Stimulated activated naive CD8-positive, alpha-beta T cell treated with anti-CD3 and anti-CD28 coated beads, Interleukin-15, amount 100 ng/mL, for 72 hours (primary cell): Measurements from ENCODE around the gene SEMA3B.

ENCODE experiments used
- ATAC-seq: fragments of 150-1000 bp; cut with Tn5 transposase; 2 replicates; pipeline ENCODE4 v1.10.0; 2021; ENCODE audit warnings: mild to moderate bottlenecking, moderate library complexity
- DNase-seq, 2 donors: peaks; one replicate each; pipeline ENCODE4 v3.0.0; 2021 to 2022
- H3K27ac Mint-ChIP-seq, 2 donors: one replicate each; pipeline ENCODE4 v1.8.0; 2022; ENCODE audit warnings: mild to moderate bottlenecking in 2 of 2, mixed read lengths in 2 of 2, moderate library complexity in 2 of 2
- H3K27me3 Mint-ChIP-seq: one replicate; pipeline ENCODE4 v1.8.0; 2022; ENCODE audit warnings: mixed read lengths
- H3K4me1 Mint-ChIP-seq: one replicate; pipeline ENCODE4 v1.8.0; 2022; ENCODE audit warnings: mild to moderate bottlenecking, mixed read lengths
- H3K4me3 Mint-ChIP-seq, 2 donors: one replicate each; pipeline ENCODE4 v1.8.0; 2022; ENCODE audit warnings: mild to moderate bottlenecking in 2 of 2, mixed read lengths in 2 of 2, moderate library complexity in 1 of 2
- H3K9me3 Mint-ChIP-seq, 2 donors: one replicate each; pipeline ENCODE4 v1.8.0; 2022; ENCODE audit warnings: mixed read lengths in 2 of 2

The SEMA3B gene

DNA sequence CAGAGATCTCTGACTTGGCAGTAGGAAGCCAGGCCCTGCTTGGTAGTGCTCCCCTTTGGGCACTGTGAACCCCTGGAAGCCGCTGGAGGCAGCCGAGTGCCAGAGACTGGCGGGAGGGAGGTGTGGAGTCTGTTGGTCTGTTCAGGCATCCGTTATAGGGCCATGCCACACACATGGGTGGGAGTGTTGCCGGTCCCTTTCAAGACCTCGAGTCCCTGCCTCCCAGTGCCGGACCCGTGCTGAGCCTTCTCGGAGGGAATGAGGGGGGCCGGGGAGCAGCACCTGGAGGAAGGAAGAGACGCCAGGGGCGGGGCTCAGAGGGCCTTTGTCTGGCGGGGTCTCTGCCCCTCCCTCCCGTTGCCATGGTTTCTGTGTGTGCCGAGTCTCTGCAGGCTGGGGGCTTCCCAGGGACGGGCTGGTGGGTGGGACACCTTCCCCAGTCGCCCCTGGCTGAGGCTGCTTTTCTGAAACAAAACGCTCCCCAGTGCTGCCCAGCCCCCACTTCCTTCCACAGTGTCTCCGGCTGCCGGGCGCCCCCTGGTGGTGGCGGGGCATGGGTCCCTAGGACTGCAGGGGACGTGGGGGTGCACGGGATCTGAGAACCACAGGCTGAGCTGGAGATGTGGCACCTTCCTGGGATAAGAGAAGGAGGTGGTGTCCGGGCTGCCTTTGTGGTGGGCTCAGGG lies 23.0 kb upstream of the SEMA3B start:
- no peaks in the 10 kb centered on the region for H3K27me3 Mint-ChIP-seq
- no peaks in the 10 kb centered on the region for H3K9me3 Mint-ChIP-seq
- peak overlapping the region; percentile 86 to 91 for H3K4me3 Mint-ChIP-seq
- peak overlapping the region; percentile 83 to 85 for H3K27ac Mint-ChIP-seq
- peaks cover 96% of the 10 kb centered on the region for H3K4me1 Mint-ChIP-seq
- DNase-seq (peak; percentile 94 to 95), ATAC-seq (peak; percentile 88)

DNA sequence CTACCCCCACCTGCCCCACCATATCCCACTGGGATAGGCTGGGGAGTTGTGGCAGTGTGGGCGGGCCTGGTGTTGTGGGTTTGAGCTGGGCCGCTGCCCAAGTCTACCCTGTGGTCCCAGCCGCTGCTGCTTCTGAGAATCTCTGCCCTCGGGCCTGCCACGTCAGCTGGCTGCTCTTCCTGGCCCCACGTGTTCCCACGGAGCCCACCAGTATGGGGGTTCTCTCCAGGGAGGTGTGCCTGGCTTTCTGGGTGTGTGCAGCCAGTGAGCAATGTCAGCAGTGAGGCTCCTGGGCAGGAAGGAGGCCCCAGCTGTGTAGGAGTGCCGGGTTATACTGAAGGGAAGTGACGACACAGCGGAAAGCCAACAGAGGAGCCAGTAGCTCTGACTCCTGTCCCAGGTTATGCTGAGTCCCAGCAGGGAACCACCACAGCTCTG lies 22.4 kb upstream of the SEMA3B start:
- peak overlapping the region; percentile 86 to 91 for H3K4me3 Mint-ChIP-seq
- peak overlapping the region; percentile 83 to 85 for H3K27ac Mint-ChIP-seq
- no peaks in the 10 kb centered on the region for H3K9me3 Mint-ChIP-seq
- H3K27me3 Mint-ChIP-seq, result no peaks in the 10 kb centered on the region
- DNase-seq, result peak; percentile 83 to 92
- ATAC-seq, result peak; percentile 90
- H3K4me1 Mint-ChIP-seq, result peaks cover 96% of the 10 kb centered on the region

DNA sequence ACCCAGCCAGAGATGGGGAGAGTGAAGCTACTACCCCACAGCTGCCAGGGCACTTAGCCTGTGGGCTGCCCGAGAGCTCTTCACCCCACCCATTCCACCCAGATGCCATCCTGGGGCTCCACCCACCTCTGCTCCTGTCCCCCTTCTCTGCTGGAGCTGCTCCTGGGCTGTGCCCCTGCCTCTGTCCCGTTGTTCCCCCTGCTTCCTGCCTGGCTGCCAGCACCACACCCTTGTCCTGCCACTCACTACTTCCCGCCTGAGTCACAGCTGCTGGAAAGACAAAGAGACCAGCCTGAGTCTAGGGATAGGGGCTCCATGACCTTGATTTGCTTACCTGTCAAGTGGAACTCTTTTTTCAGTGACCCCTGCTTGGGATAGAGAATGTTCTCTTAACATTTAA lies 20.6 kb upstream of the SEMA3B start:
- ATAC-seq (no peak), DNase-seq (no peak)
- H3K27me3 Mint-ChIP-seq, result no peaks in the 10 kb centered on the region
- peak overlapping the region; percentile 36 to 61 for H3K4me3 Mint-ChIP-seq
- H3K27ac Mint-ChIP-seq, result peak overlapping the region; percentile 71 to 92
- H3K4me1 Mint-ChIP-seq, result peaks cover 82% of the 10 kb centered on the region
- H3K9me3 Mint-ChIP-seq, result no peaks in the 10 kb centered on the region

DNA sequence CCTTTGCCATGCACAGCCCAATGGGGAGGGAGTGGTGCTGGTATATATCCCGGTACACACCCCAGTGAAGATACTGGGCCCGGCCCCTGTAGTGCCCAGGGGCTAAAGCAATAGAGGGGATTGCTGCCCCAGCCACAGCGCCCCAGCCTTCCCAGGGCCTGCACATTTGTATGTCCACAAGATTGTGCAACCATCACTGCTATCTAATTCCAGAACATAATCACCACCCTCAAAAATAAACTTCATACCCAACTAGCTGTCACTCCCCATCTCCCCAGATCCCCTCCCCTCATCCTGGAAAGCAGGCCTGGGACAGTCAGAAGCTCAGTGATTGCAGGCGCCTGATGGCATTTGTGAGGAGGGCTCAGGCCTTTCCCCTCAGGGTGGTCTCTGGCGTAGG lies 19.5 kb upstream of the SEMA3B start:
- no peak for DNase-seq
- H3K4me1 Mint-ChIP-seq, result peaks cover 76% of the 10 kb centered on the region
- no peaks in the 10 kb centered on the region for H3K9me3 Mint-ChIP-seq
- H3K27ac Mint-ChIP-seq, result peak overlapping the region in 1 of 2 donors; percentile 82
- H3K27me3 Mint-ChIP-seq, result no peaks in the 10 kb centered on the region
- H3K4me3 Mint-ChIP-seq, result no peak overlapping the region
- no peak for ATAC-seq

DNA sequence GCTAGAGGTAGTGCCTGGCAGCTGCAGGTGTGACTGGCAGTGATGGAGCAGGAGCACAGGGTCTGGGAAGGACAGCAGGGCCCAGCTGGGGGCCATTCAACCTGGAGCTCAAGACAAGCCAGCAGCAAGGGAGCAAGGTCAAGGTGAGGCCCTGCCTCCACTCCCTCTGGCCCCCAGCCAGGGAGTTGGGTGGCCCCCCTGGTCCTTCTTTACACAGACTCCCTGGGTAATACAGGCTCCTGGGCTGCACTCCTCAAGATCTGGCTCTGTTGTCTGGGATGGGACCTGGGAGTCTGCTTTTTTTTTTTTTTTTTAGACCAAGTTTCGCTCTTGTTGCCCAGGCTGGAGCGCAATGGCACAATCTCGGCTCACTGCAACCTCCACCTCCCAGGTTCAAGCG lies 18.4 kb upstream of the SEMA3B start:
- peaks cover 65% of the 10 kb centered on the region for H3K4me1 Mint-ChIP-seq
- ATAC-seq (no peak), DNase-seq (no peak)
- H3K9me3 Mint-ChIP-seq, result no peaks in the 10 kb centered on the region
- no peaks in the 10 kb centered on the region for H3K27me3 Mint-ChIP-seq
- no peak overlapping the region for H3K4me3 Mint-ChIP-seq
- H3K27ac Mint-ChIP-seq, result no peak overlapping the region

DNA sequence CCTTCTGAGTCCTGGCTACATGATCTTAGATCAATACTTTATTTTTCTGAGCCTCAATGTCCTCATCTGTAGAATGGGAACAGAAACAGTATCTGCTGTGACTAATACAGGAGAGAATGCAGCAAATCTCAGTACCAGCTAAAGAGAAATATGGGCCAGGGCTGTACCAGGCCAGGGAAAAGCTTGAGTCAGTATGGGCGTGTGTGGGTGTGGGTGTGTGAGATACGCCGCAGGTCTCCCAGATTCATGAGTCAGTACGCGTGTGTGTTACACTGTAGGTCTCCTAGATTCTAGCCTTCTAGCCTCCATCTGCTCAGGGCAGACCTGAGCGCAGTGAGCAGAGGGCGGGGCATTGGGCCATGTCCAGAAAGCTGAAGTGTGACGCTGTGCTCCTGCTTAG lies 17.7 kb upstream of the SEMA3B start:
- Mint-ChIP-seq H3K9me3 (no peaks in the 10 kb centered on the region), H3K27ac (peak overlapping the region in 1 of 2 donors; percentile 83), H3K4me3 (no peak overlapping the region), H3K4me1 (peaks cover 58% of the 10 kb centered on the region), H3K27me3 (no peaks in the 10 kb centered on the region)
- DNase-seq (no peak), ATAC-seq (no peak)

DNA sequence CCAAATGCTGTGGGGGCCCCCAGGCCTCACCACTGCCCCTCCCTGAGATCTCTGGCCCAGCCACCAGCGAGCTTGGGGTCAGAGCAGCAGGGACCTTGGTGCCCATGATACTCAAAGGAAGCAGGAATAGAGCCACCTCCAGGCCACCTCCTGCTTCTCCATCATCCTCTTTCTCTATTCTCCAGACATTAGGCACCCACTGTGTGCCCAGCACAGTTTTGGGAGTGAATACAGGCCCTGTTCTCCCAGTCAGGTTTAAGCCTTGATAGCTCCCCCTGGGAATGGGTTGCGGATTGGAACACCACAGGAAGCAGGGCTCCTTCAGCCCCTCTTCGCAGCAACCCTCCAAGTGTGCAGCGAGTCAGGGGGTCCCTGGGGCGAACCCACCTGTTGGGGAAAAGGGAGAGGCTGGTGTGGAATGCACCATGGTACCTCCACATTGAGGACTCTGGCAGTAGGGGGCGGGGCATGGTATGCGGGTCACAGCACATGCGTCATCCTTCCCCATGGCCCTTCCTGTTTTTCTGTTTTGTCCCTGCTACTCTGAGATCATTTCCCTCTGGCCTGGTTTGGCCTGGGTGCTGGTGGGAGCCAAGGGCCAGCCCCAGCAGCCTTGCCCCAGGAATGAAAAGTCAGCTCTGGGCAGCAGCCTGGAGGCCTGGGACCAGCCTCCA lies 14.2 kb upstream of the SEMA3B start:
- peaks cover 48% of the 10 kb centered on the region for H3K4me1 Mint-ChIP-seq
- H3K4me3 Mint-ChIP-seq, result no peak overlapping the region
- ATAC-seq (no peak), DNase-seq (no peak)
- no peaks in the 10 kb centered on the region for H3K9me3 Mint-ChIP-seq
- H3K27me3 Mint-ChIP-seq, result no peaks in the 10 kb centered on the region
- H3K27ac Mint-ChIP-seq, result no peak overlapping the region

DNA sequence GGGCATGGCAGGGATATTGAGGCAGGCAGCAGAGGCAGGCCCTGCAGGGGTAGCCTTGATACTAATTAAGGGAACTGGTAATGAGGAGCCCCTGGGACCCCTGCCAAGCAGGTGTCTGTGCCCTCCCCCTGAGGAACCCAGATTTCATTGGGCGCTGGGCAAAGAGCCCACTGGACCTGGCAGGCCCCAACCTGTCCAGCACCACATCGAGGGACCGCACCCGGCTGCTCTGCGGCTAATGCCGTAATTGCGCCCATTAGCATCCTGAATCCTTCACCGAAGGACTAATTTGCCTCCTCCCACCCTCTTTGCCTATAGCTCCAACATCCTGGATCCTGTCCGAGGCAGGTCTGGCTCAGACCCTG lies 13.7 kb upstream of the SEMA3B start:
- H3K4me1 Mint-ChIP-seq, result peaks cover 46% of the 10 kb centered on the region
- H3K4me3 Mint-ChIP-seq, result no peak overlapping the region
- DNase-seq (no peak), ATAC-seq (no peak)
- H3K27ac Mint-ChIP-seq, result peak overlapping the region in 1 of 2 donors; percentile 63
- H3K27me3 Mint-ChIP-seq, result no peaks in the 10 kb centered on the region
- H3K9me3 Mint-ChIP-seq, result no peaks in the 10 kb centered on the region

DNA sequence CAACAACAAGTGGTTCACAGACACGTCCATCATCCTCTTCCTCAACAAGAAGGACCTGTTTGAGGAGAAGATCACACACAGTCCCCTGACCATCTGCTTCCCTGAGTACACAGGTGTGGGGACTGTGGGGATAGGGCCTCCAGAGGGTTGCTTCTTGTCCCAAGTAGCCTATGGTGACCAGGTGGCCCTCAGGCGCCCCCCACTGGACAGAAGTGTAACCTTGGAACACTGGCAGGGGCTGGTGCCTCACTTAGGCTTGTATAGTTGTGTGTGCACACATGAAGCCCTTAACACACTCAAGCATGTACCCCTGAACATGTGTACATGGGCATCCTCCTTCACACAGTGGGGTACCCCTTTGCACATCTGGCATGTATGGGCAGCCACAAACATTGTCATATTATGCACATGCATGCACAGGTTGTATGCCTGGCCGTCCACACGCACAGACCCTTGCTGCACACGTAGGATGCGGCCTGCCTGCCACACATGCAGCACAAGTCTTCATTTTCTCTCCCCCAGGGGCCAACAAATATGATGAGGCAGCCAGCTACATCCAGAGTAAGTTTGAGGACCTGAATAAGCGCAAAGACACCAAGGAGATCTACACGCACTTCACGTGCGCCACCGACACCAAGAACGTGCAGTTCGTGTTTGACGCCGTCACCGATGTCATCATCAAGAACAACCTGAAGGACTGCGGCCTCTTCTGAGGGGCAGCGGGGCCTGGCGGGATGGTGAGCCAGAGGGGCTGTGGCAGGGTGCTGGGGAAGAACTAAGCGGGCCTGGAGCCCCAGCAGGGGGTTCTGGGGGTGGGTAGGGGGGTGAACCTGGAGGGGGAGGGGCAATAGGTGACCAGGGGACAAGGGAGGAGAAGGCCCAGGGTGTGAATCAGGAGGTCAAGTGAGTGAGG lies 11.7 kb upstream of the SEMA3B start:
- peaks cover 40% of the 10 kb centered on the region for H3K4me1 Mint-ChIP-seq
- ATAC-seq, result no peak
- H3K9me3 Mint-ChIP-seq, result no peaks in the 10 kb centered on the region
- peak in 1 of 2 donors; percentile 43 for DNase-seq
- no peak overlapping the region for H3K4me3 Mint-ChIP-seq
- H3K27me3 Mint-ChIP-seq, result no peaks in the 10 kb centered on the region
- H3K27ac Mint-ChIP-seq, result peak overlapping the region in 1 of 2 donors; percentile 64

DNA sequence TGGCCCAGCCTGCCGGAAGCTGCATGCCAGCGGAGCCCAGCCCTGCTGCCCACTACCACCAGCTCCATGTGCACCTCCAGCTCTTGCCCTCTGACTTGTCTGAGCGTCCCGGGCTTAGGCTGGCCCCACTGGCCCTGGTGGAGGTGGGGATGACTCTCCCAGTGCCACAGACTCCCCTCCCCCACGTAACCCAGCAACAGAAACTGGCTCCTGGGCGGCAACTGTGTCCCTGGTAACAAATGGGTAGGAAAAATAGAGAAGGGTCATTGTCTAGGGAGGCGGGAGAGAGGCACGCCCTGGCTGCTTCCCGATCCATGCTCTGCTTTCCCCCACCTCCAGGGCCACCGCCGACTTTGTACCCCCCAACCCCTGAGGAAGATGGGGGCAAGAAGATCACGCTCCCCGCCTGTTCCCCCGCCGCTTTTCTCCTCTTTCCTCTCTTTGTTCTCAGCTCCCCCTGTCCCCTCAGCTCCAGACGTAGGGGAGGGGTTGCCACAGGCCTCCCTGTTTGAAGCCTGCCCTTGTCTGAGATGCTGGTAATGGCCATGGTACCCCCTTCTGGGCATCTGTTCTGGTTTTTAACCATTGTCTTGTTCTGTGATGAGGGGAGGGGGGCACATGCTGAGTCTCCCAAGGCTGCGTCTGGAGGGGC lies 10.8 kb upstream of the SEMA3B start:
- Mint-ChIP-seq H3K27ac (peak overlapping the region in 1 of 2 donors; percentile 64), H3K9me3 (no peaks in the 10 kb centered on the region), H3K4me1 (peaks cover 39% of the 10 kb centered on the region), H3K27me3 (no peaks in the 10 kb centered on the region), H3K4me3 (no peak overlapping the region)
- no peak for ATAC-seq
- peak in 1 of 2 donors; percentile 0 for DNase-seq

DNA sequence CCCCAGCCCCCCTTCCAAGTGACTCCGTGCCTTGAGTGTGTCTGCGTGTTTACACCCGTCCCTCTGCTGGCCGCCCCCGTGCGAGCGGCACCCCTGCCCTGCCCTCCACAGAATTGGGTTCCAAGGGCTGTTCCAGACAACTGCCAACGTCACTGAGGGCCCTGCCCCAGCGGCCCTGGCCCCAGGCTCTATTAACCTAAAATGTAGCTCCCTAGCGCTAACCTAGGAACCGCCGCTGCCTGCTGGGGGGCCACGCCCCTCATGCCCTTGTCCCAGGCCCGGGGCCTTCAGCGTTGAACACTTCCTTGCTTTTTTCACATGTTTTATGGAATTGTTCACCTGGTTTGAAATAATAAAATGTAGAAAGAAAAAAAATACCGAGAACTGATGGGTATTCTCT lies 10.0 kb upstream of the SEMA3B start:
- DNase-seq (peak in 1 of 2 donors; percentile 7), ATAC-seq (no peak)
- Mint-ChIP-seq H3K27ac (no peak overlapping the region), H3K27me3 (no peaks in the 10 kb centered on the region), H3K9me3 (no peaks in the 10 kb centered on the region), H3K4me3 (no peak overlapping the region), H3K4me1 (peaks cover 32% of the 10 kb centered on the region)

DNA sequence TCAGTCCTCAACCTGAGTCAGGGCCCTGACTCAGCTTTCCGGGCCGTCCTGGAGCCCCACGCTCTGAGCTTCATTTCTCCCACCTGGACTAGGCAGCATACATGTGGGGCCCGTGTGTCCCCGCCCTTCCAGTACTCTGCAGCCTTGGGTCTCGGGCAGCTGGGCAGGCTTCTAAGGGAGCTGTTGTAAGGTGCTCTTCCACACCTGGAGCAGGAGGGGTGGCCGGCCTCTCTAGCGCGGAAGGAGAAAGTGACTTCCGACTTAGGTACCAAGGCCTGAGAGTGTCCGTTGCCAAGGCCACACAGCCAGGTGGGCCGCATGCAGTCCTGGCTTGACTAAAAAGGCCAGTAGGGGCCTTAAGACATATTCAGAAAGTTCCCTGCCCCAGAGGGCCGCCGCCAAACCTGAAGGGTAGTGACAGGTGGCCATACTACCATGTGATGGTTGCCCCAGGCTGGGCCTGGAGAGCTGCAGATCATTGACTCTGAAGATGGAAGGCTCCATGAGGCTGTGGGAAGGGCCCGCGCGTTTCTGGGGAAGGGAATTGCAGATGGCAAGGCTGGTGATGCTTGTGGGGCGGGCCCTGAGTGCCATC lies 9.4 kb upstream of the SEMA3B start:
- Mint-ChIP-seq H3K9me3 (no peaks in the 10 kb centered on the region), H3K27ac (peak overlapping the region; percentile 81 to 83), H3K4me3 (peak overlapping the region; percentile 73 to 86), H3K4me1 (peaks cover 32% of the 10 kb centered on the region), H3K27me3 (no peaks in the 10 kb centered on the region)
- DNase-seq (peak in 1 of 2 donors; percentile 1), ATAC-seq (peak; percentile 24)

DNA sequence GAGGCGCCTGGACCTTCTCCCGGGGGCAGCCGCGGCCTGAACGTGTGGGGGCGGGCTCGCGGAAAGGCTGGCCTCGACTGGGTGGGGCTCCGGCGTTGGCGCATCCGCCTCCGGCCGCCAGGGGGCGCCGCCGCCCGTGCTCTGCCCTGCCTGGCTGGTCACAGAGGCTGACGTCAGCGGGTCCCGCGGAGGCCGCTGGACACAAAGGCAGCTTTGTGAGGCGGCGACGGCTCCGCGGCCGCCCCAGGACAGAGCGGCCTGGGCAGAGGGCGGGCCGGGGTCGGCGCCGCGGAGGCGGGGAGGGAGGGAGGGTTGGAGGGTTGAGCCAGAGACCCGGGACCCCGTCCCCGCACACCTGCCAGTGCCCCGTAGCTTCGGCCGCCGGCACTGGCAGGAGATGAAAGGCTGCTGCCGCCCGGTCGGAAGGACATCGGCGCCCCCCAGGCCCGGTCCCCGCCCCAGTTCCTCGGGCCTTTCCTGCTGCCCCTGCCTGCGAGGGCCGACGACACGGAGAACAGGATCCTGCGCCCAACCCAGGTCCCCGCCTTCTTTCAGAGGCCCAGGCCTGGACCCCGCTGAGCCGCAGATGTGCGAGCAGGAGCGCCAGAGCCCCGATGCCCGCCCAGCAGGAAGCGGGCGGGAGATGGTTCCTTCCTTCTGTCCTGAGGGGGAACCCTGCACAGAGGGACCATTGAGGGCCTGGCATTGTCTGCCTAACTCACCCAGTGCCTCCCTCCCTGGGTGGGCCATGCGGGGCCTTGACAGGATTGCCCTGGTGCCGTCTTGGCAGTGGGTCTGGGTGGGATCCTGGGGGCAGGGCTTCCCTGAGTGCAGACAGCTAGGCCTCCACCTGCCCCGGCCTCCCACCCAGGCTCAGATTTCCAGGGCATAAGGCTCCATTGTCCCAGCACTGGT lies 8.7 kb upstream of the SEMA3B start:
- DNase-seq, result peak; percentile 86 to 90
- H3K9me3 Mint-ChIP-seq, result no peaks in the 10 kb centered on the region
- H3K27ac Mint-ChIP-seq, result peak overlapping the region; percentile 81 to 83
- ATAC-seq, result peak; percentile 92
- H3K4me3 Mint-ChIP-seq, result peak overlapping the region; percentile 73 to 86
- no peaks in the 10 kb centered on the region for H3K27me3 Mint-ChIP-seq
- H3K4me1 Mint-ChIP-seq, result peaks cover 32% of the 10 kb centered on the region

DNA sequence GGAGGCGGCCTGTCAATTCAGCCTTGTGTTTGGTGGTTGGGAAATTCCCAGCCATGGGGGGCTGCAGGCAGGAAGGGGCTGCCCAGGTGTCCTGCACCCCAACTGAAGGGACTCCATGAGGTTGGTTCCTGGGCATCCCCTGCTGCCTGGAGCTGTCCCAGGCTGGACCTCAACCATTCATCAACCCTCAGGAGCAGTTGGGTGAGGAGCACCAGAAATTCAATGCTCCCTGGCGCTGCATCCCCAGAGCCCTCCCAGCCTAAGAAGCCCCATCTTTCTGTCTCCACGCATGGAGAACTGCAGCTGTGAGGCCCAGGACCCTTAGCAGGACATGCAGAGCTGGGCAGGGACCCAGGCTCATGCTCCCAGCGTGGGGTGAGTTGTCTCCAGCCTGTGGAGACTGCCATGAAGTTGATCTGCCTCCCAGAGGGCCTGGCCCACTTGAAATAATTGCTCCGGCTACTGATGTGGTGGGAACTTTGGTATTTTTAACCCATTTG lies 8.0 kb upstream of the SEMA3B start:
- Mint-ChIP-seq H3K4me3 (peak overlapping the region; percentile 73 to 86), H3K9me3 (no peaks in the 10 kb centered on the region)
- DNase-seq, result peak in 1 of 2 donors; percentile 3

More for the DNA sequence above, 8.0 kb upstream of the SEMA3B start:
- no peak for ATAC-seq
- Mint-ChIP-seq H3K27me3 (peaks cover 7% of the 10 kb centered on the region), H3K4me1 (peaks cover 32% of the 10 kb centered on the region), H3K27ac (peak overlapping the region in 1 of 2 donors; percentile 80)
